Glutamatergic neuron (in vitro differentiated cells): ENCODE results near the gene UBQLN4. TPM values are rescaled to one million over a fixed set of nuclear protein-coding genes. Genes with fewer than 3 reads are reported as not detected.
A peak's percentile ranks its signal among the peaks of the same experiment; 100 is the strongest.

Source experiments
- DNase-seq: peaks from one replicate; pipeline ENCODE4 v3.0.0; 2022
- H3K27ac Mint-ChIP-seq: one replicate; pipeline ENCODE4 v1.8.0; 2020; ENCODE audit warnings: mild to moderate bottlenecking, mixed read lengths, inconsistent platforms; ENCODE audit not compliant: unreplicated experiment
- H3K27me3 Mint-ChIP-seq: one replicate; pipeline ENCODE4 v1.8.0; 2020; ENCODE audit warnings: mild to moderate bottlenecking, moderate library complexity, mixed read lengths, inconsistent platforms; ENCODE audit not compliant: unreplicated experiment
- H3K36me3 Mint-ChIP-seq: one replicate; pipeline ENCODE4 v1.8.0; 2020; ENCODE audit warnings: mild to moderate bottlenecking, mixed read lengths, inconsistent platforms; ENCODE audit not compliant: unreplicated experiment
- H3K4me1 Mint-ChIP-seq: one replicate; pipeline ENCODE4 v1.8.0; 2020; ENCODE audit warnings: mild to moderate bottlenecking, low read depth, mixed read lengths, inconsistent platforms; ENCODE audit not compliant: unreplicated experiment
- H3K4me3 Mint-ChIP-seq: one replicate; pipeline ENCODE4 v1.8.0; 2020; ENCODE audit warnings: mild to moderate bottlenecking, mixed read lengths, inconsistent platforms; ENCODE audit not compliant: unreplicated experiment
- H3K9me3 Mint-ChIP-seq: one replicate; pipeline ENCODE4 v1.8.0; 2020; ENCODE audit warnings: mild to moderate bottlenecking, moderate library complexity, mixed read lengths, inconsistent platforms; ENCODE audit not compliant: unreplicated experiment
- CTCF ChIP-seq: fragments of 200-600 bp; sonication (generic); IDR thresholded peaks from one replicate; pipeline ENCODE4 v1.5.0; 2021; ENCODE audit not compliant: partially characterized antibody, unreplicated experiment
- total RNA-seq: library from RNA; stranded (reverse); fragmentation: NEBNext Ultra II Directional; extraction: Animal tissue kit (Norgen Biotek cat#: 25700); gene quantifications from one replicate; pipeline ENCODE4 v1.2.1, GENCODE V29; 2021; ENCODE audit not compliant: unreplicated experiment

Gene UBQLN4
- total RNA-seq, 1 donor from 2014 or later, result 52.4 TPM

- Mint-ChIP-seq H3K4me1 (peaks cover 33% of the 10 kb centered on the region), H3K36me3 (no peaks in the 10 kb centered on the region), H3K27ac (peak overlapping the region; percentile 93), H3K9me3 (peaks cover 41% of the 10 kb centered on the region), H3K27me3 (peaks cover 26% of the 10 kb centered on the region), H3K4me3 (peak overlapping the region; percentile 89)
- DNase-seq, result peak; percentile 32
- no peak for TF ChIP-seq CTCF
These were observed 27.8 kb upstream of the UBQLN4 start for GRCh38 chr1:156081180-156081916.

GRCh38 chr1:156080863-156081179 lies 27.2 kb upstream of the UBQLN4 start:
- Mint-ChIP-seq H3K36me3 (no peaks in the 10 kb centered on the region), H3K4me1 (peaks cover 33% of the 10 kb centered on the region), H3K27ac (peak overlapping the region; percentile 92), H3K9me3 (peaks cover 41% of the 10 kb centered on the region), H3K4me3 (peak overlapping the region; percentile 89), H3K27me3 (peaks cover 26% of the 10 kb centered on the region)
- DNase-seq, result peak; percentile 28
- TF ChIP-seq CTCF, result no peak

GRCh38 chr1:156080241-156080862 lies 26.8 kb upstream of the UBQLN4 start:
- peak; percentile 25 for DNase-seq
- no peak for TF ChIP-seq CTCF
- Mint-ChIP-seq H3K27me3 (peaks cover 26% of the 10 kb centered on the region), H3K4me3 (peak overlapping the region; percentile 89), H3K36me3 (no peaks in the 10 kb centered on the region), H3K4me1 (peaks cover 36% of the 10 kb centered on the region), H3K9me3 (peaks cover 41% of the 10 kb centered on the region), H3K27ac (peak overlapping the region; percentile 92)

DNA sequence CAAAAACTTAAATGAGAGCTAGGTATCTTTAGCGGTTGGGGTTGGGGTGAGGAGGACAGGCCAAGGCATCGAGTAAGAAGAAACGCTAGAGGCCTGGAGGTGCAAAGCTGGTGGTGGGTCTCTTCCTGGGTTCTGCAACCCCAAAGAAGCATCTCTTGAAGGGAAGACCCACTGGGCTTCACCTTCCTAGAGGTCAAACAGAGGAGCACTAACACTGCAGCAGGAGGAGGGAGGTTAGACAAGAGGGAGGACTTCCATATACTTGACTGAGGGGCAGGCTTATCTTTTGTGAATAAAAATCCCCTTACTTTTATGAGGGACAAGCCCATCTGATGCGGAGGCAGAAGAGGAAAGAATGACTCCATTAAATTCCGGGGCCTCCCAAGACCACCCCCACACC lies 26.2 kb upstream of the UBQLN4 start:
- Mint-ChIP-seq H3K27ac (peak overlapping the region; percentile 92), H3K36me3 (no peaks in the 10 kb centered on the region), H3K4me3 (peak overlapping the region; percentile 89), H3K9me3 (peaks cover 39% of the 10 kb centered on the region), H3K27me3 (peaks cover 26% of the 10 kb centered on the region), H3K4me1 (peaks cover 39% of the 10 kb centered on the region)
- no peak for DNase-seq
- no peak for TF ChIP-seq CTCF

DNA sequence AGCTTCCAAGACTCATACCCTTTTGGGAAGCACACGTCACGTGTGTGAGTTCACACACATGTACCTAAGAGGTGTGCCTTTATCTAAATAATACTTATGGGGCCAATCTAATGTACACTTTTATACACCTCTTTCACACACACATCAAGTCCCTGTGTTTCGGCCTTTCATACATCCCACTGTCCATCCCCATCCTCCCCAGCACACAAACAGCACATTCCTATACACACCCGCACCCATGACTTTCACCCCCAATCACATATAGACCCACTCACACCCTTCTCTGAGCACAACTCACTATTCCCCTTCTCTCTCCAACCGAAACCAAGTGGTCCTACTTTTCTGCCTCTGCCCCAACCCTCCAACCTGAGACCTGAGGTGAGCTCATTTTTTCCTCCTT lies 25.1 kb upstream of the UBQLN4 start:
- Mint-ChIP-seq H3K36me3 (no peaks in the 10 kb centered on the region), H3K4me1 (peaks cover 46% of the 10 kb centered on the region), H3K4me3 (peak overlapping the region; percentile 89), H3K27ac (peak overlapping the region; percentile 74), H3K27me3 (peaks cover 24% of the 10 kb centered on the region), H3K9me3 (peaks cover 34% of the 10 kb centered on the region)
- TF ChIP-seq CTCF, result no peak
- DNase-seq, result no peak
